ENCODE data around the gene NKX6-2.
"Not testable (repeated sequence)": the region's sequence is repeated elsewhere in the genome, so short reads cannot be mapped to it uniquely, and the experiment has no call there.

Gene NKX6-2

DNA sequence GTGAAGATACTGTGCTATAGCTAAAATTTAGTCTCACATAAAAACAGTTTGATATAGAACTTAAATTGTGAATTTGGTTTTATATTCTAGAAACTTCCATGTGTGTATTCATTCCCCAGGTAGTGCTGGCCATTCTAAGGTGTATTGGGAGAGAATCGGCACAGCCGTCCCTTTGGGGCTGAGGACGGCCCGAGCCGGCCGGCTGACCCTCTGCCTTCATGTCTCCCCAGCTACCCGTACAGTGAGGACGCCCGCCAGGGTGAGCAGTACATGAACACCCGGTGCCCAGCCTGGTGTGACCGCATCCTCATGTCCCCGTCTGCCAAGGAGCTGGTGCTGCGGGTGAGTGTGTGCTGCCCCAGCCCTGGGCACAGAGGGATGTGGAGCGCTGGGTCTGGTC lies 8.5 kb downstream of the NKX6-2 start:
- DNase-seq: no peak

GRCh38 chr10:132776821-132777220 lies 9.1 kb downstream of the NKX6-2 start:
- DNase-seq: no peak

GRCh38 chr10:132776186-132776585 lies 9.8 kb downstream of the NKX6-2 start:
- no peak for DNase-seq

DNA sequence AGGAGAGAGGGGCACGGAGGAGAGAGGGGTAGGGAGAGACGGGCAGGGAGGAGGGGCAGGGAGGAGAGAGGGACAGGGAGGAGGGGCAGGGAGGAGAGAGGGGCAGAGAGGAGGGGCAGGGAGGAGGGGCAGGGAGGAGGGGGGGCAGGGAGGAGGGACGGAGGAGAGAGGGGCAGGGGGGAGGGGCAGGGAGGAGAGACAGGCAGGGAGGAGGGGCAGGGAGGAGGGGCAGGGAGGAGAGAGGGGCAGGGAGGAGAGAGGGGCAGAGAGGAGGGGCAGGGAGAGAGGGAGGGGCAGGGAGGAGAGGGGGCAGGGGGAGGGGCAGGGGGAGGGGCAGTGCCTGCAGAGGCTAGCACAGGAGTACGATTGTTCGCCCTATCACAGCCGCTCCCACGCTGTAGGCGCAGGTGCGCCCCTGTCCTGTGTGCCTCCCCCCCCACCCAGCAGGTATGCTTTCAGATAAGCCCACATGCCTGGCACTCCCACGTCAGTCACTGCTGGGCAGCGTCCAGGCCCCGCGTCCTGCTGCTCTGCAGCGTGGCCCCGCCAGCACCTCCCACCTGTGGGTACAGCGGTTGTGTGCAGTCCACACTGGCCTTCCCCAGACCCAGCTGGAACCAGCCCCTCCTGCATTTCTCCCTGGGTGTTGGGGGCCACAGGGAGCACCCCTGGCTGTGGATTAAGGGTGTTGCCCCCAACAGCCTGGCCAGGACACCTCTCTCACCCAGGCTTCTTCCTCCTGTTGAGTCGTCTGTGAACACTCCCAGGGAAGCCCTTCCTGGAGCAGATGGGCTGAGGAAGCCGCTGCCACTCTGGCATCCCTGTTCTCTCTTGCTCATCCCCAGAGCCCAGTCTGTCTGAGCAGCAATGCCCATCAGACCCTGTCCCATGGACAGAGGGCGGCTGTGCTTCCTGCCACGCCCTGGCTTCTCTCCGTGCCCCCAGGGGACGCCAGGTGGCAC lies 10.8 kb downstream of the NKX6-2 start:
- no peak for DNase-seq

- DNase-seq: no peak
Measured at GRCh38 chr10:132774181-132774901, 11.6 kb downstream of the NKX6-2 start.

DNA sequence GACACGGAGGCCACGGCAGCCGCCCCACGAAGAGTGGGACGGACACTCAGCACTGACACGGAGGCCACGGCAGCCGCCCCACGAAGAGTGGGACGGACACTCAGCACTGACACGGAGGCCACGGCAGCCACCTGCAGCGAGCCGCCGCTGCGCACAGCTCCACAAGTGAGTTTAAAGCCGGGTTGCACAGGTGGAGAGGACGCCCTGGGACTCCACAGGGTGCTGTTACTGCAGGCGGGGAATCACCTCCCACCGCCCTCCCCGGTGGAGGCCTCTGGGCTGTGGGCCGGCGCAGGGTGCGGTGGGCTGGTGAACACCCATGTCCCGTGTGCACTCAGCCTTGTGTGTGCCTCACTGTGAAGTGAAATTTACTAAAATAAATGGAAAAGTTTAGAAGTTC lies 13.1 kb downstream of the NKX6-2 start:
- DNase-seq: not testable (repeated sequence)

DNA sequence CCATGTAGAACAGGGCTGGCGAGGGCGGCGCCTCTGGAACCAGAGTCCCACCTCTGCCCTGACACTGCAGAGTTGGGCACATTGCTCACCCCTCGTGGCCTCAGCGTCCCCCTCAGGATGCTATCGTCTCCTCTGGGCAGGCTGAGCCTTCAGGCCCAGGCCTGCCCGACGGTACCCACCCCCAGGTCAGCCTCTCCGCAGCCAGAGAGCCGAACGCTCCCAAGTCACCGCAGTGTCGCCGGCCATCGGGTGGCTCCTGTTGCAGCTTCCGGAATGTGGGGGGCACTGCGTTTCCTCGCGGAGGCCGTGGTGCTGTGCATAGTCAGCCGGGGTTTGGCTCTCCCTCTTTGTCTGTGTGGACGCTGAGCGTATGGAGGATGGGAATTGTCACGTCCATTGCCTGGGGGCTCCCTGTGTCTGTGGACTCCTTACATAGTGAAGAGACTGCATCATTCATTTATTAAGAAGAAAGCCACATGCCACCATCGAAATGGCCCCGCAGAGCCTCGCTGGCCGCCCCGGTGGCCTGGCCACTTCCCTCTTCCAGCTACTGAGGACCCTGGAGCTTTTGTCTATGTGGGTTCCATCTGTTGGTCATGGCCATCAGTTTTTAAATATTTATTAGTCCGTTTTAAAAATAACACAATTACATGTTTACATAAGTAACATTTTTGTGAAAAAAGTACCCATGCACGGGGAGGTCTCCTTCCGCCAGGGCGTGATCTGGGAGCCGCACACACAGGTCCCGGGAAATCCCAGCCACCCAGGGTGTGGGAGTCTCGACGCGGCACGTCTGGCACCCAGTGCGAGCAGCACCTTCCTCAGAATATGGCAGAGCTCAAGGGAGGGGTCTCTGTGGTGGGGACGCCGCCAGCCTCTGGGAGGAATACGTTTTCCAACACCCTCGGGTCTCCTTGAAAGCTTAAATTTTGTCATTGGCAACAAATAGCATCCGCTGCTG lies 15.6 kb downstream of the NKX6-2 start:
- no peak for DNase-seq

- no peak for DNase-seq
Measured at GRCh38 chr10:132768346-132769248, 17.4 kb downstream of the NKX6-2 start.

- DNase-seq: no peak
Measured at GRCh38 chr10:132766291-132766690, 19.7 kb downstream of the NKX6-2 start.

DNA sequence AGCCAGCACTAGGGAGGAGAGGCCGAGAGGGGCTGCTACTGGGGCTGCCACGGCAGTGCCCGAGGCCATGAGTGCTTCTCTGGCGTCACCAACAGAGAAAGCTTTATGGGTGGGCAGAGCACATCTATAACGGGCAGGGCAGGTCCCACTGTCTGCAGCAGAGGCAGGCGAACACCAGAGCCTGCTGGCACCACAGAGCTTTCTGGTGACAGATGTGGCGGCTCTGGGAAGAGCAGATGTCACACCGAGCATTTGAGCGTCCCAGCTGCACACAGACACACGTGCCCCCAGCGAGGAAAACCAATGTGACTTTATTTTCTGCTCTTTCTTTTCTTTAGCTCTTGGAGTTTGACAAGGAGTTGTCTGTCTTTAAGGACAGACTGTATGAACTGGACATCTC lies 20.5 kb downstream of the NKX6-2 start:
- DNase-seq: no peak

- DNase-seq: no peak
Measured at GRCh38 chr10:132764108-132764507, 21.8 kb downstream of the NKX6-2 start.

DNA sequence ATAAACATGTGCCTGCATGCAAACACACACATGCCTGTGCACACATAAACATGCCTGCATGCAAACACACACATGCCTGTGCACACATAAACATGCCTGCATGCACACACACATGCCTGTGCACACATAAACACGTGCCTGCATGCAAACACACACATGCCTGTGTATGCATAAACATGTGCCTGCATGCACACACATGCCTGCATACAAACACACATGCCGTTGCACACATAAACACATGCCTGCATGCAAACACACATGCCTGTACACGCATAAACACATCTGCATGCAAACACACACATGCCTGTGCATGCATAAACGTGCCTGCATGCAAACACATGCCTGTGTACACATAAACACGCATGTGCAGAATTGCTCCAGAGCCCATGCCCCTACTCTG lies 22.4 kb downstream of the NKX6-2 start:
- DNase-seq: no peak

DNA sequence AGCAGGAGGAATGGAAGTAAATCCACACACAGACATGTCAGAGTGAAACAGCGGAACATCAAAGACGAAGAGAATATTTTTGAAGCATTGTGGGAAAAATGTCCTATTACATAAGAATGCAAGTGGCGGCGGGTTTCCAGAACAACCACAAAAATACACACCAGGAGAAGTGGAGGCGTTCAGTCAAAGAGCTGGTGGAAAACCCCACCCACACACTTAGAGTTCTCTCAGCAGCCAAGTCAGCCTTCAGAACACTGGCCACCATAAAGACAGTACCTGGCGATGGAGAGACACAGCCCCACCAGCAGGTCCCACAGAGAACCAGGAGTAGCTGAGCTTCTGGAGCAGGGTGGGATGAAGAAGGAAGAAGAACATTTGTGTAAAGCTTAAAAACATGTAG lies 23.7 kb downstream of the NKX6-2 start:
- DNase-seq: no peak

DNA sequence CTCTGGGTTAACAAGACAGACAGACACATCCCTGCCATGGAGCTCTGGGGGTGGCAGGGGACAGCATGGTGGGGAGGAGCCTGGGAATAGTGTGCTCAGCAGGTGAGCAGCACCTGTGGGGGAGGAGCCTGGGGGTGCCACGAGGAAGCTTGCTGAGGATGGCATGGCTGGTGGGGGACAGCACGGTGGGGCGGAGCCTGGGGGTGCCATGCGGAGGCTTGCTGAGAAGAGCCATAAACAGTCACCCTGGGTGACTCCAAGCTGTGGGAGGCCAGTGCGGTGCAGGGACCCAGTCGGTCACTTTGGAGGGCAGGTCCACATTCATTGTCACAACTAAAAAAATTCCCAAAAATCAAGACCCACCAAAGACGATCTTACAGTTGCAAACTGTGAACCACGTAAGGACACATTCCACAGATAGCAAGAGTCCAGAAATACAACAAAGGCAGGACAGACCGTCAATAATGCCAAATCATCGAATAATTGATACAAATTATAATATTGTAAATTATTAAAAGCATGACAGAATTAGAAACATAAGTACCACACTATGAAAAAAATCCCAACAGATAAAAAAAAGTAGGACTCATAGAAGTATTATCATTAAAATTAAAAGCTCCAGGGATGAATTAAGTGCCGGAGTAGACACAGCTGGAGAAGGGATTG lies 24.4 kb downstream of the NKX6-2 start:
- DNase-seq: no peak

DNA sequence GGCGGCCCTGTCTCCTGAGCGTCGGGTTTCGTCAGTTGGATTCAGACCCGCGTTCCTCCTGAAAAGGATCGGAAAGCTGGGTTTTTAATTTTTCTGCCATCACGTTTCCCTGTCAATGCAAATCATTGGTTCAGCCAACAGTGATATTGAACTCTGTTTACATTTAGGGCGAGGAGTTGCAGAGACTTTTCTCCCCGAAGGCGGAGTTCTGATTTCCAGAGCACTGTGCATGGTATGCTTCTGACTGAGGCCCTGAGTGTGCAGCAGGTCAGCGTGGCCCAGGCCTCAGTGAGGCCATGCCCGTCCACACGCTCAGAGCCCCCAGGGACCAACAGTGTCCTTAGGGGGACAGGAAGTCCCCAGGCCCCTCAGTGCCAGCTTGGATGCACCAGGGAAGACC lies 27.1 kb downstream of the NKX6-2 start:
- DNase-seq: no peak

GRCh38 chr10:132757171-132757570 lies 28.8 kb downstream of the NKX6-2 start:
- no peak for DNase-seq

DNA sequence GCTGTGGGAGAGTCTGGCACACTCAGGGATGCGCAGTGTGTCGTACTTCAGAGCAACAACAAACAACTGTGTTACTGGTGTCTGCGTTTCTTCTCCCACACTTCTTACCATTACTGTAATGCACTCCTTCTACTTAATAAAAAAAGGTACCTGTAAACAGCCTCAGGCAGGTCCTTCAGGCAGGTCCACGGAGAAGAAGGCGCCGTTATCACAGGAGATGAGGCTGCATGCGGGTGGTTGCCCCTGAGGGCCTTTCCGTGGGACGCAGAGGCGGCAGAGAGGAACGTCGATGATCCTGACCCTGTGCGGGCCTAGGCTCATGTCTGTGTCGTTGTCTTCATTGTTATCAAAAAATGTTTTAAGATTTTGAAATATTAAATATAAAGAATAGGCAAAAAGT lies 29.4 kb downstream of the NKX6-2 start:
- DNase-seq: no peak

- no peak for DNase-seq
Measured at GRCh38 chr10:132755166-132755711, 30.7 kb downstream of the NKX6-2 start.

DNA sequence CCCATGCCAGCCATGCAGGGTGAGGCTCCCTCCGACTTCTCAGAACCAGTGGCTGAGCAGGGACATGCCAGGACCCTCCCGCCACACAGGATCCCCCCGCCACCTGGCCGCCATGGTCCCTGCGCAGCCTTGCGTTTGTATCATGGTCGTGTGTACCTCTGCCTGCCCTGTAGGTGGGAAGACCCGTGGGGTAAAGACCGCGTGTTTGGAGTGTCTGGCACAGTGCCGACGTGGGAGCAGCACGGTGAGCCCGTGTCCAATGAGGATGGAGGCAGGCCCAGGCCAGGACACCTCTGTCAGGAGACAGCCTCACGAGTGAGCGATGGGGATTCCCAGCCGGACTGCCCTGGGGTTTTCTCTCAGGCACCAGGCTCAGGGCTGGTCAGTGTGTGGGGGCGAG lies 31.9 kb downstream of the NKX6-2 start:
- no peak for DNase-seq

DNA sequence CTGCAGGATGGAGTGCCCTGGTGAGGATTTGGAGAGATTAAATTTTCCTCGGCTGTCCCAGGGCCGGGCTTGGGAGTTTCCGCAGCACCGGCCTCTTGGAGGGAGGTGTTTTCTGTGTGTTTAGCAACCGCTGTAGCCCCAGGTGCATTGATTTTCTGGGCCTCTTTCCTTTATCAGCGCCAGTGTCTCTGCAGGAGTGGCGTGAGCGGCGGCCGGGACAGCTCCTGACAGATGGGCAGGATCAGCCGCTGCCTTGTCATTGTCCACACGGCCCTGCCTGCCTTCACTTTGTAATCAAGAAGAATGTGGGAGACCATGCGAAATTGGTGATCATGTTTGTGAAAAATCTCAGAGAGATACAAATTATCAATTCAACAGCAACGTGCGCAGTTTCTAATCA lies 32.4 kb downstream of the NKX6-2 start:
- no peak for DNase-seq

DNA sequence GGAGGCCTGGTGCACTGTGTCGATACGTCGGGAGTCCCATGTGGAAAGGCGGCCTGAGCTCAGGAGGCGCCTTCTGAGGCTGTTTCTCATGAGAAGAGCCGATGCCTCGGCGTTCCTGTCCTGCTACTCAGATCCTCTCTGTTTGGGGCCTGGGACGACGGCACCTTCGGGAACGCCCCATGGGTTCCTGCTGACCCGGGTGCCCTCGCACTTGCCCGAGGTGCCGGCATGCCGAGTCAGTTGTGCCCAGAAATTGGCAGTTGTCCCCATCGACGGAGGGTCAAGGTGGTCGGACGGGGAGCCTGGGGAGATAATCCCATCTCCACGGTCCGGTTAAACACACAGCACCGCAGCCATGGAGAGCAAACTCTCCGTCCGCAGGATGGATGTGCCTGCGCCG lies 33.0 kb downstream of the NKX6-2 start:
- no peak for DNase-seq
